Ishikawa (cell line): ENCODE results near the gene DNTT.

ENCODE experiments used
- CEBPB ChIP-seq: IDR thresholded peaks from 2 replicates; pipeline ENCODE4 v1.6.1; 2012
- CREB1 ChIP-seq: IDR thresholded peaks from 2 replicates; pipeline ENCODE4 v1.6.1; 2012; ENCODE audit warnings: low read depth
- EGR1 ChIP-seq: IDR thresholded peaks from 2 replicates; pipeline ENCODE4 v1.6.1; 2012
- EP300 ChIP-seq: IDR thresholded peaks from 2 replicates; pipeline ENCODE4 v1.6.1; 2012; ENCODE audit warnings: borderline replicate concordance
- FOXM1 ChIP-seq: IDR thresholded peaks from 2 replicates; pipeline ENCODE4 v1.6.1; 2012; ENCODE audit warnings: low read depth, borderline replicate concordance
- NFIC ChIP-seq: IDR thresholded peaks from 2 replicates; pipeline ENCODE4 v1.6.1; 2012
- RAD21 ChIP-seq: IDR thresholded peaks from 2 replicates; pipeline ENCODE4 v1.6.1; 2012; ENCODE audit warnings: low read depth
- TCF12 ChIP-seq: IDR thresholded peaks from 2 replicates; pipeline ENCODE4 v1.6.1; 2012; ENCODE audit warnings: low read depth
- TEAD4 ChIP-seq: IDR thresholded peaks from 2 replicates; pipeline ENCODE4 v1.6.1; 2012
- YY1 ChIP-seq: IDR thresholded peaks from 2 replicates; pipeline ENCODE4 v1.6.1; 2012; ENCODE audit warnings: low read depth
- ZBTB7A ChIP-seq: IDR thresholded peaks from 2 replicates; pipeline ENCODE4 v1.6.1; 2012; ENCODE audit warnings: low read depth
- TF ChIP-seq, protein P1 (sequence below): IDR thresholded peaks from 2 replicates; pipeline ENCODE4 v1.6.1; 2012; ENCODE audit warnings: low read depth, mild to moderate bottlenecking
- TF ChIP-seq, protein P2 (sequence below): IDR thresholded peaks from 2 replicates; pipeline ENCODE4 v1.6.1; 2012
- TF ChIP-seq, protein P3 (sequence below): IDR thresholded peaks from 2 replicates; pipeline ENCODE4 v1.6.1; 2012

DNA sequence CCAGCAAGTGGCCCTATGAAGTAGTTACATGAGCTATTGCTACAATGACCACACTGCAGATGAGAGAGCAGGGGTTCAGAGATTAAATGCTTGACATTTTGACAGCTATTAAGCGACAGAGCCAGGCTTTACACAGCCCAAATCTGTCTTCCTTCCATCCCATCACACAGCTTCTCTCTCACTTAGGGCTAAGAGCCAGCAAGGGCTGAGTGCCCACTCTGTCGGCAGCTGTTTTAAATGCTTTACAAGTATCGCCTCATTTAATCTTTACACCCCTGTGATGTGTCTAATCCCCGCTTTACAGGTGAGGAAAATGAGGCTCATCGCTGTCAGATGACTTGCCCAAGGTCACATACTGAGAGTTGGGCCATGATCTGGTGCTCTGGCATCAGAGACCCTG is 69.8 kb downstream of the DNTT start:
- no peak for TF ChIP-seq CREB1
- TF ChIP-seq, protein P1, sequence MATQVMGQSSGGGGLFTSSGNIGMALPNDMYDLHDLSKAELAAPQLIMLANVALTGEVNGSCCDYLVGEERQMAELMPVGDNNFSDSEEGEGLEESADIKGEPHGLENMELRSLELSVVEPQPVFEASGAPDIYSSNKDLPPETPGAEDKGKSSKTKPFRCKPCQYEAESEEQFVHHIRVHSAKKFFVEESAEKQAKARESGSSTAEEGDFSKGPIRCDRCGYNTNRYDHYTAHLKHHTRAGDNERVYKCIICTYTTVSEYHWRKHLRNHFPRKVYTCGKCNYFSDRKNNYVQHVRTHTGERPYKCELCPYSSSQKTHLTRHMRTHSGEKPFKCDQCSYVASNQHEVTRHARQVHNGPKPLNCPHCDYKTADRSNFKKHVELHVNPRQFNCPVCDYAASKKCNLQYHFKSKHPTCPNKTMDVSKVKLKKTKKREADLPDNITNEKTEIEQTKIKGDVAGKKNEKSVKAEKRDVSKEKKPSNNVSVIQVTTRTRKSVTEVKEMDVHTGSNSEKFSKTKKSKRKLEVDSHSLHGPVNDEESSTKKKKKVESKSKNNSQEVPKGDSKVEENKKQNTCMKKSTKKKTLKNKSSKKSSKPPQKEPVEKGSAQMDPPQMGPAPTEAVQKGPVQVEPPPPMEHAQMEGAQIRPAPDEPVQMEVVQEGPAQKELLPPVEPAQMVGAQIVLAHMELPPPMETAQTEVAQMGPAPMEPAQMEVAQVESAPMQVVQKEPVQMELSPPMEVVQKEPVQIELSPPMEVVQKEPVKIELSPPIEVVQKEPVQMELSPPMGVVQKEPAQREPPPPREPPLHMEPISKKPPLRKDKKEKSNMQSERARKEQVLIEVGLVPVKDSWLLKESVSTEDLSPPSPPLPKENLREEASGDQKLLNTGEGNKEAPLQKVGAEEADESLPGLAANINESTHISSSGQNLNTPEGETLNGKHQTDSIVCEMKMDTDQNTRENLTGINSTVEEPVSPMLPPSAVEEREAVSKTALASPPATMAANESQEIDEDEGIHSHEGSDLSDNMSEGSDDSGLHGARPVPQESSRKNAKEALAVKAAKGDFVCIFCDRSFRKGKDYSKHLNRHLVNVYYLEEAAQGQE = no peak
- TF ChIP-seq FOXM1 = no peak
- TF ChIP-seq RAD21 = no peak
- TF ChIP-seq EP300 = no peak
- no peak for TF ChIP-seq NFIC
- no peak for TF ChIP-seq EGR1
- no peak for TF ChIP-seq YY1
- TF ChIP-seq, protein P2, sequence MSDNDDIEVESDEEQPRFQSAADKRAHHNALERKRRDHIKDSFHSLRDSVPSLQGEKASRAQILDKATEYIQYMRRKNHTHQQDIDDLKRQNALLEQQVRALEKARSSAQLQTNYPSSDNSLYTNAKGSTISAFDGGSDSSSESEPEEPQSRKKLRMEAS = no peak
- TF ChIP-seq TEAD4 = no peak
- TF ChIP-seq CEBPB = no peak
- no peak for TF ChIP-seq TCF12
- TF ChIP-seq, protein P3, sequence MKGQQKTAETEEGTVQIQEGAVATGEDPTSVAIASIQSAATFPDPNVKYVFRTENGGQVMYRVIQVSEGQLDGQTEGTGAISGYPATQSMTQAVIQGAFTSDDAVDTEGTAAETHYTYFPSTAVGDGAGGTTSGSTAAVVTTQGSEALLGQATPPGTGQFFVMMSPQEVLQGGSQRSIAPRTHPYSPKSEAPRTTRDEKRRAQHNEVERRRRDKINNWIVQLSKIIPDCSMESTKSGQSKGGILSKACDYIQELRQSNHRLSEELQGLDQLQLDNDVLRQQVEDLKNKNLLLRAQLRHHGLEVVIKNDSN = no peak
- no peak for TF ChIP-seq ZBTB7A
